GM12878 (cell line): ENCODE data around the gene NLN. TPM values are rescaled to one million over a fixed set of nuclear protein-coding genes. Genes with fewer than 3 reads are reported as not detected.

Experiments used
- polyA plus RNA-seq, 11 experiments: library from polyadenylated mRNA; depleted of rRNA in 4 of 11; unstranded in 6 of 11; stranded (reverse) in 5 of 11; fragments of >200 nt; fragmentation: Nextera tagmentation in 4 of 11; fragmentation: Illumina TruSeq in 1 of 11; extraction: Ambion mirVana in 4 of 11; extraction: Trizol in 1 of 11; gene quantifications; 1 replicate in 1 of 11; 2 replicates in 10 of 11; pipeline versions ENCODE4 v1.2.1 to v1.2.3, GENCODE V29; 2011 to 2016; ENCODE audit warnings: inconsistent platforms in 2 of 11, missing spikeins in 2 of 11, low read depth in 1 of 11
- total RNA-seq, 4 experiments: library from RNA; depleted of rRNA in 3 of 4; stranded (reverse); fragments of >200 nt in 3 of 4; fragmentation: Illumina TruSeq in 1 of 4; extraction: Trizol in 1 of 4; gene quantifications; 2 replicates each; pipeline versions ENCODE4 v1.2.1 to v1.2.3, GENCODE V29; 2013 to 2021

NLN gene
- total and polyA plus RNA-seq, 10 of the 15 experiments (the other 5 are each of a cell fraction or from before 2014, with no cell fraction given): 6.8 to 56.9 (median 33.3) TPM

Other genes starting within 250 kb of the NLN start
Only the 7 nearest of the 8 such genes appear.
- 29.5 and 38.4 TPM in 2 replicates for gene CENPK, start 159.0 kb upstream of the NLN start, total RNA-seq (2014; rRNA removed)
- 44.1 and 48.4 TPM in 2 replicates for gene CENPK, start 159.0 kb upstream of the NLN start, total RNA-seq (2014; rRNA removed; fragmentation: Illumina TruSeq; extraction: Trizol)
- gene CENPK, start 159.0 kb upstream of the NLN start, total RNA-seq (2021): 25.7 and 32.0 TPM in 2 replicates
- gene CENPK, start 159.0 kb upstream of the NLN start, polyA plus RNA-seq (2011; rRNA removed): 38.5 and 68.3 TPM in 2 replicates
- gene CENPK, start 159.0 kb upstream of the NLN start, polyA plus RNA-seq (2014; fragmentation: Illumina TruSeq; extraction: Trizol): 42.3 and 49.3 TPM in 2 replicates
- gene CENPK, start 159.0 kb upstream of the NLN start, polyA plus RNA-seq (2014; fragmentation: Nextera tagmentation; extraction: Ambion mirVana): 10 to 100 TPM; 76.5 to 94.3 TPM
- 25.0 and 30.1 TPM in 2 replicates for gene CENPK, start 159.0 kb upstream of the NLN start, polyA plus RNA-seq (2014; rRNA removed)
- 10 to 100 TPM; 65.5 to 68.9 TPM for gene CENPK, start 159.0 kb upstream of the NLN start, polyA plus RNA-seq (2016; fragmentation: Nextera tagmentation; extraction: Ambion mirVana)
- gene PPWD1, start 158.9 kb upstream of the NLN start, total RNA-seq (2014; rRNA removed): 33.0 and 39.9 TPM in 2 replicates
- 52.1 TPM in 2 replicates for gene PPWD1, start 158.9 kb upstream of the NLN start, total RNA-seq (2014; rRNA removed; fragmentation: Illumina TruSeq; extraction: Trizol)
- 28.6 and 31.1 TPM in 2 replicates for gene PPWD1, start 158.9 kb upstream of the NLN start, total RNA-seq (2021)
- 18.0 and 31.1 TPM in 2 replicates for gene PPWD1, start 158.9 kb upstream of the NLN start, polyA plus RNA-seq (2011; rRNA removed)
- 52.2 and 63.3 TPM in 2 replicates for gene PPWD1, start 158.9 kb upstream of the NLN start, polyA plus RNA-seq (2014; fragmentation: Illumina TruSeq; extraction: Trizol)
- gene PPWD1, start 158.9 kb upstream of the NLN start, polyA plus RNA-seq (2014; fragmentation: Nextera tagmentation; extraction: Ambion mirVana): 10 to 100 TPM; 41.4 to 45.0 TPM
- 31.3 and 35.0 TPM in 2 replicates for gene PPWD1, start 158.9 kb upstream of the NLN start, polyA plus RNA-seq (2014; rRNA removed)
- gene PPWD1, start 158.9 kb upstream of the NLN start, polyA plus RNA-seq (2016; fragmentation: Nextera tagmentation; extraction: Ambion mirVana): 10 to 100 TPM; 52.3 to 53.9 TPM
- 4.6 and 5.6 TPM in 2 replicates for gene TRIM23, start 97.9 kb upstream of the NLN start, total RNA-seq (2014; rRNA removed)
- 3.9 and 5.0 TPM in 2 replicates for gene TRIM23, start 97.9 kb upstream of the NLN start, total RNA-seq (2014; rRNA removed; fragmentation: Illumina TruSeq; extraction: Trizol)
- 3.6 and 4.4 TPM in 2 replicates for gene TRIM23, start 97.9 kb upstream of the NLN start, total RNA-seq (2021)
- 4.8 and 6.5 TPM in 2 replicates for gene TRIM23, start 97.9 kb upstream of the NLN start, polyA plus RNA-seq (2011; rRNA removed)
- 2.0 and 2.1 TPM in 2 replicates for gene TRIM23, start 97.9 kb upstream of the NLN start, polyA plus RNA-seq (2014; fragmentation: Illumina TruSeq; extraction: Trizol)
- 1 to 10 TPM; 1.9 to 2.1 TPM for gene TRIM23, start 97.9 kb upstream of the NLN start, polyA plus RNA-seq (2014; fragmentation: Nextera tagmentation; extraction: Ambion mirVana)
- 2.1 and 2.8 TPM in 2 replicates for gene TRIM23, start 97.9 kb upstream of the NLN start, polyA plus RNA-seq (2014; rRNA removed)
- 1 to 10 TPM; 1.9 to 2.0 TPM for gene TRIM23, start 97.9 kb upstream of the NLN start, polyA plus RNA-seq (2016; fragmentation: Nextera tagmentation; extraction: Ambion mirVana)
- 4.0 and 4.6 TPM in 2 replicates for gene SHLD3, start 97.2 kb upstream of the NLN start, total RNA-seq (2014; rRNA removed)
- gene SHLD3, start 97.2 kb upstream of the NLN start, total RNA-seq (2014; rRNA removed; fragmentation: Illumina TruSeq; extraction: Trizol): 5.9 and 6.0 TPM in 2 replicates
- 2.8 and 3.1 TPM in 2 replicates for gene SHLD3, start 97.2 kb upstream of the NLN start, total RNA-seq (2021)
- 5.7 and 9.2 TPM in 2 replicates for gene SHLD3, start 97.2 kb upstream of the NLN start, polyA plus RNA-seq (2011; rRNA removed)
- 6.1 and 8.6 TPM in 2 replicates for gene SHLD3, start 97.2 kb upstream of the NLN start, polyA plus RNA-seq (2014; fragmentation: Illumina TruSeq; extraction: Trizol)
- 1 to 10 TPM; 5.7 to 9.2 TPM for gene SHLD3, start 97.2 kb upstream of the NLN start, polyA plus RNA-seq (2014; fragmentation: Nextera tagmentation; extraction: Ambion mirVana)
- 3.2 and 3.7 TPM in 2 replicates for gene SHLD3, start 97.2 kb upstream of the NLN start, polyA plus RNA-seq (2014; rRNA removed)
- 1 to 10 TPM; 5.4 to 5.9 TPM for gene SHLD3, start 97.2 kb upstream of the NLN start, polyA plus RNA-seq (2016; fragmentation: Nextera tagmentation; extraction: Ambion mirVana)
- 16.5 and 17.9 TPM in 2 replicates for gene TRAPPC13, start 97.2 kb upstream of the NLN start, total RNA-seq (2014; rRNA removed)
- 26.2 and 28.4 TPM in 2 replicates for gene TRAPPC13, start 97.2 kb upstream of the NLN start, total RNA-seq (2014; rRNA removed; fragmentation: Illumina TruSeq; extraction: Trizol)
- gene TRAPPC13, start 97.2 kb upstream of the NLN start, total RNA-seq (2021): 16.0 and 22.1 TPM in 2 replicates
- gene TRAPPC13, start 97.2 kb upstream of the NLN start, polyA plus RNA-seq (2011; rRNA removed): 23.2 and 32.9 TPM in 2 replicates
- 22.9 and 37.6 TPM in 2 replicates for gene TRAPPC13, start 97.2 kb upstream of the NLN start, polyA plus RNA-seq (2014; fragmentation: Illumina TruSeq; extraction: Trizol)
- gene TRAPPC13, start 97.2 kb upstream of the NLN start, polyA plus RNA-seq (2014; fragmentation: Nextera tagmentation; extraction: Ambion mirVana): 10 to 100 TPM; 23.7 to 35.6 TPM
- 19.0 and 28.6 TPM in 2 replicates for gene TRAPPC13, start 97.2 kb upstream of the NLN start, polyA plus RNA-seq (2014; rRNA removed)
- gene TRAPPC13, start 97.2 kb upstream of the NLN start, polyA plus RNA-seq (2016; fragmentation: Nextera tagmentation; extraction: Ambion mirVana): 10 to 100 TPM; 31.7 to 32.0 TPM
- gene SGTB, start 96 bp upstream of the NLN start, total RNA-seq (2014; rRNA removed): 4.5 and 5.1 TPM in 2 replicates
- gene SGTB, start 96 bp upstream of the NLN start, total RNA-seq (2014; rRNA removed; fragmentation: Illumina TruSeq; extraction: Trizol): 5.3 and 5.7 TPM in 2 replicates
- gene SGTB, start 96 bp upstream of the NLN start, total RNA-seq (2021): 7.8 and 8.3 TPM in 2 replicates
- 5.7 and 11.6 TPM in 2 replicates for gene SGTB, start 96 bp upstream of the NLN start, polyA plus RNA-seq (2011; rRNA removed)
- 5.4 and 5.5 TPM in 2 replicates for gene SGTB, start 96 bp upstream of the NLN start, polyA plus RNA-seq (2014; fragmentation: Illumina TruSeq; extraction: Trizol)
- 1 to 10 TPM; 1.0 to 1.4 TPM for gene SGTB, start 96 bp upstream of the NLN start, polyA plus RNA-seq (2014; fragmentation: Nextera tagmentation; extraction: Ambion mirVana)
- gene SGTB, start 96 bp upstream of the NLN start, polyA plus RNA-seq (2014; rRNA removed): 2.4 and 3.0 TPM in 2 replicates
- 1 to 10 TPM; 5.4 to 5.5 TPM for gene SGTB, start 96 bp upstream of the NLN start, polyA plus RNA-seq (2016; fragmentation: Nextera tagmentation; extraction: Ambion mirVana)
- gene ERBIN, start 204.4 kb downstream of the NLN start, total RNA-seq (2014; rRNA removed): 48.8 and 56.3 TPM in 2 replicates
- gene ERBIN, start 204.4 kb downstream of the NLN start, total RNA-seq (2014; rRNA removed; fragmentation: Illumina TruSeq; extraction: Trizol): 91.1 and 94.6 TPM in 2 replicates
- gene ERBIN, start 204.4 kb downstream of the NLN start, total RNA-seq (2021): 55.3 and 65.1 TPM in 2 replicates
- 50.0 and 71.4 TPM in 2 replicates for gene ERBIN, start 204.4 kb downstream of the NLN start, polyA plus RNA-seq (2011; rRNA removed)
- gene ERBIN, start 204.4 kb downstream of the NLN start, polyA plus RNA-seq (2014; fragmentation: Illumina TruSeq; extraction: Trizol): 61.7 and 84.5 TPM in 2 replicates
- gene ERBIN, start 204.4 kb downstream of the NLN start, polyA plus RNA-seq (2014; fragmentation: Nextera tagmentation; extraction: Ambion mirVana): 10 to 100 TPM in 1 of 2 experiments, 1 to 10 TPM in 1; 9.5 to 11.5 TPM
- gene ERBIN, start 204.4 kb downstream of the NLN start, polyA plus RNA-seq (2014; rRNA removed): 47.5 and 51.0 TPM in 2 replicates
- gene ERBIN, start 204.4 kb downstream of the NLN start, polyA plus RNA-seq (2016; fragmentation: Nextera tagmentation; extraction: Ambion mirVana): 10 to 100 TPM; 20.7 to 35.3 TPM